Esophagus (tissue), 2 donors: ENCODE results near the gene SMPDL3A. TPM values are rescaled to one million over a fixed set of nuclear protein-coding genes. Genes with fewer than 3 reads are reported as not detected.

Experiments
- H3K27ac ChIP-seq, 2 donors: one replicate each; pipeline ENCODE4 v1.5.1; 2013; ENCODE audit warnings: low read depth in 2 of 2, mild to moderate bottlenecking in 2 of 2, inconsistent platforms in 1 of 2, low read length in 1 of 2, moderate library complexity in 1 of 2
- H3K27me3 ChIP-seq, 2 donors: one replicate each; pipeline ENCODE4 v1.6.1; 2013; ENCODE audit warnings: low read length in 2 of 2, control low read depth in 1 of 2, mild to moderate bottlenecking in 1 of 2; ENCODE audit not compliant: insufficient read depth in 2 of 2, control insufficient read depth in 1 of 2
- H3K36me3 ChIP-seq, 2 donors: one replicate each; pipeline ENCODE4 v1.6.1; 2013; ENCODE audit warnings: low read length in 1 of 2; ENCODE audit not compliant: control insufficient read depth in 2 of 2, insufficient read depth in 2 of 2
- H3K4me1 ChIP-seq, 2 donors: one replicate each; pipeline ENCODE4 v1.6.1; 2013; ENCODE audit warnings: low read length in 1 of 2; ENCODE audit not compliant: control insufficient read depth in 2 of 2, insufficient read depth in 2 of 2
- H3K4me3 ChIP-seq, 2 donors: one replicate each; pipeline ENCODE4 v1.5.1; 2013; ENCODE audit warnings: low read length in 2 of 2, mild to moderate bottlenecking in 2 of 2, low read depth in 1 of 2, moderate library complexity in 1 of 2
- H3K9me3 ChIP-seq, 2 donors: one replicate each; pipeline ENCODE4 v1.6.1; 2013; ENCODE audit warnings: mild to moderate bottlenecking in 2 of 2, low read depth in 1 of 2, low read length in 1 of 2, moderate library complexity in 1 of 2; ENCODE audit not compliant: control insufficient read depth in 2 of 2, insufficient read depth in 1 of 2
- WGBS, 2 donors: extraction: QIAGEN DNeasy Blood & Tissue Kit; methylation state at CpG; one replicate each; pipeline ENCODE4 v1.1.7; 2013; 5-methylcytosine and 5-hydroxymethylcytosine counted together
- polyA plus RNA-seq, 2 donors: library from polyadenylated mRNA; stranded (reverse); fragments of 200-250 nt; gene quantifications; one replicate each; pipeline ENCODE4 v1.2.3, GENCODE V29; 2013
- donor health status: healthy with polysubstance abuse.
- donor health status: Bipolar disorder and iron deficiency.

The SMPDL3A gene
- polyA plus RNA-seq, 2 donors, result 4.9 to 7.2 TPM

DNA sequence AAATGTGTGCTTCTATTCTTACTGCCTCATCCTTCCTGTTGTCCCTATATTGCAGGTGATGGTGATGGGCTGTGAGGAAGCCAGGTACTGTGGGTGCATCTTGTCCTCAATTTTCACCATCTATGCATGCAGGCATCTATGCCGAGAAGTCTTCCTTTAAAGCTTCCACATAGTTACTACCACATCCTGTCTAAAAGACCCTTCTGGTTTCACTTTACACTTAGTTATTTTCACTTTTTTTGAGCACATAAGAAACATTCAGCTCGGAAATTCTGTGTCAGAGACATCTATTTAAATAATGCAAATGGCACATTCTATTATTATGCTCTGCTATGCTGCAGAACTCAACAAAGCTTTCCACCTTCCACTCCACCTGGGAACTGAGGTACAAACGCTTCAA, 37.7 kb upstream of the SMPDL3A start:
- no peaks in the 10 kb centered on the region for H3K4me1 ChIP-seq
- no peaks in the 10 kb centered on the region for H3K9me3 ChIP-seq
- H3K27me3 ChIP-seq, result no peaks in the 10 kb centered on the region
- 67 to 70% methylated on average over 3 of the region's 3 CpGs for WGBS, 2 donors
- H3K27ac ChIP-seq, result no peak overlapping the region
- H3K4me3 ChIP-seq, result no peak overlapping the region
- no peaks in the 10 kb centered on the region for H3K36me3 ChIP-seq

DNA sequence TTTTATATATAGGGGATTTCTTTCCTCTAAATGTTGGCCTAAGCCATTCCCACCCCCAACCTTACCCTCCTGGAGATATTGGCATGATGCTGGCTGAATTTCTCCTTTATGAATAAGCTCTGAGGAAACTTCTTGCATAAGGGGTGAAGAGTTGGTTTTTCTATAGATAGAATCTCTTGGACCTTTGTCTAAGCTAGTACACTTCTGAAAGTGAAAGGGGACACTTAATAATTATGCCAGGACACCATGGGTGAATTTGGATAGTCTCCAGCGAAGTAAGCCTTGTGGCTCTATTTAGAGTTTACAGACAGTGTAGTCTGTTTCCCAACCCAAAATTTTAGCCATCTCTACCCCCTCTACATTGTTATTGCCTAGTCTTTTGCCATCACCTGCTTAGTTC, 36.6 kb upstream of the SMPDL3A start:
- 49 to 76% methylated on average over 1 of the region's 1 CpG for WGBS, 2 donors
- H3K4me1 ChIP-seq, result no peaks in the 10 kb centered on the region
- H3K27ac ChIP-seq, result no peak overlapping the region

DNA sequence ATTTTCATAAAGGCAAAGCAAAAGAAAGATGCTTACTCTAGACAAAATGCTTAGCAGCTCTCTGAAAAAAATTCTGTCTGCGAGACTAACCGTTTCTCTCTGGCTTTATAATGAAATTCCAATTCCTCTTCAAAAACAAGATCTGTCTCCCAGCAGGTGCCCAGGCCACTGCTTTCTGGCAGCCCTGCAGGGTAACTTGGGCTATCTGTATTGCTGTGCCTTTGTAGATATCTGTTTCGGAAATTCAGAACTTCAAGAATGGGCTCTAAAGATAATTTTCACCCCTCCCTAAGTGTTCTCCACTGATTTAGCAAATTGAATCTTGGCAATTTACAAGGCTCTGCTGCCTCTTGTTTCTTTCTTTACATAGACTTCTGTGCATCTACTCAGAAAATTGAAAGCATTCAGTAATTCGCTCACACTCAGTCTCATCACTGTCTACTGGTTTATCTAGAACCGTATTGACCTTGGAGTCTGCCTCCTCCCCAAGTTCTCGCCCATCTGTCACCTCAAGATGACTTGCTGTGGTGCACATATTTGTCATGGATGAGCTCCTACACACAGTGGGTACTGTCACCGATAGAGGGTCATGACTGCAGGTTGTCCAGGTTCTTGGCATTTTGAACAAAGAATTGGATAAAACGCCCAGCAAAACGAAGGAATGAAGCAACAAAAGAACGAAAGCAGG, 35.9 kb upstream of the SMPDL3A start:
- 85 to 91% methylated on average over 10 of the region's 10 CpGs for WGBS, 2 donors
- H3K4me1 ChIP-seq, result no peaks in the 10 kb centered on the region
- no peaks in the 10 kb centered on the region for H3K27me3 ChIP-seq
- H3K36me3 ChIP-seq, result no peaks in the 10 kb centered on the region
- no peak overlapping the region for H3K27ac ChIP-seq
- H3K9me3 ChIP-seq, result no peaks in the 10 kb centered on the region
- H3K4me3 ChIP-seq, result no peak overlapping the region

More for the DNA sequence above, 36.6 kb upstream of the SMPDL3A start:
- no peak overlapping the region for H3K4me3 ChIP-seq
- H3K9me3 ChIP-seq, result no peaks in the 10 kb centered on the region
- H3K36me3 ChIP-seq, result no peaks in the 10 kb centered on the region
- no peaks in the 10 kb centered on the region for H3K27me3 ChIP-seq

DNA sequence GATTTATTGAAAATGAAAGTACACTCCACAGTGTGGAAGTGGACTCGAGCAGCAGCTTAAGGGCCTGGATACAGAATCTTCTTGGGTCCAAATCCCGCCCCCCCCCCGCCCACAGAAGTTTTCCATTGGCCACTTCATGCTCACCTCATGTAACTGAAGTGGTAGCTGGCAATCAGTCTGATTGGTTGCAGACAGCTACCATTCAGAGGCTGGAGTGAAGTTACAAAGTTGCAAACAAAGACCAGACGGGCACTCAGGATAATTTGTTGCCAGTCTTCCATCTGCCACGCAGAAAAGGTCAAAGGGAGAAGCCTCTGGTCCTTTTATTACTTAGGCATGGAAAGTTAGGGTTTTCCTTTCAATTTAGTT, 35.4 kb upstream of the SMPDL3A start:
- no peaks in the 10 kb centered on the region for H3K27me3 ChIP-seq
- no peak overlapping the region for H3K27ac ChIP-seq
- 69 to 70% methylated on average over 5 of the region's 5 CpGs for WGBS, 2 donors
- H3K4me1 ChIP-seq, result no peaks in the 10 kb centered on the region
- no peaks in the 10 kb centered on the region for H3K36me3 ChIP-seq
- H3K4me3 ChIP-seq, result no peak overlapping the region
- H3K9me3 ChIP-seq, result no peaks in the 10 kb centered on the region

DNA sequence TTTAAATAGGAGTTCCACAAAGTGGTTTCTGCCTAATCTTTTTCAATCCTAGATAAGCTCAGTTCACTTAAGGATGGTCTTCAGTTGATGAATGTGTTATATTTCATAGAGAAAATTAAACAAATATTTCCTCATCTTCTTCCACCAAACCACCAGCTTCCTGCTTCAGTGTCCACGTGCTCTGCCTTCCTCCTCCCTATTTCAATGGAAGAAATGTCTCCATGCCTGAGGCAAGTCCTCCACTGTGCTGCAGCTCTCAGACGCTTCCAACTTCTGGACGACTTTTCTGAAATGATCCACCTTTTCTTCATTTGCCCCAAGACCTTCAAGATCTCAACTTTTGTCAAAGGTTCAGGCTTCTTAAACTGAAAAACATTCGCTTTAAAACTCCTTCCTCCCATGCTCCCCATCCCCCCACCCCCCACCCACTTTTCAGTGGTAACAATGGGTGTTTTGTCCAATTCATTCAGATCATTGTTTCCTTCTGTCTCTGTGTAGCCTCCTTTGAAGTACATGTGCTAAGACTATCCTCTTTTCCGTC, 34.8 kb upstream of the SMPDL3A start:
- WGBS, 2 donors, result 78 to 82% methylated on average over 5 of the region's 5 CpGs
- Histone ChIP-seq H3K27ac (no peak overlapping the region), H3K4me1 (no peaks in the 10 kb centered on the region), H3K9me3 (no peaks in the 10 kb centered on the region), H3K36me3 (no peaks in the 10 kb centered on the region), H3K27me3 (no peaks in the 10 kb centered on the region), H3K4me3 (no peak overlapping the region)

DNA sequence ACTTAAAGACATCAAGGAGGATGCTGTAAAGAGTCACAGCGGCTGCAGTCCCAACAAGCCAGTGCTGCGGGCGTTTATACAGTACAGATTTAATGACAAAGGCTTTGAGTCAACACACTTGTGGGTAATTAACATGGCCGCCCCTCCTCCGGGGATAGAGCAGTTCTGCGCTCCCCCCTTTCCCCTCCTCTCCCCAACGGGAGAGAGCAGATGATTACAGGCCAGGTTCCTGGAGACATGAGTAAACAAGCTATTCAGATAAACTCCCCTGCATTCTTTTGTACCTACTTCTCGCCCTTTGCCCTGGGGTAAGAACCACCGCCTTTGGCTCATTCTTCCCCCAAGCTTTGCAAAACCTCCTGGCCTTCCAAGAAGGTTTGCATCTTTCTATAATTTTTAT, 33.2 kb upstream of the SMPDL3A start:
- H3K9me3 ChIP-seq, result no peaks in the 10 kb centered on the region
- no peaks in the 10 kb centered on the region for H3K4me1 ChIP-seq
- no peak overlapping the region for H3K27ac ChIP-seq
- no peaks in the 10 kb centered on the region for H3K36me3 ChIP-seq
- 64 to 65% methylated on average over 9 of the region's 9 CpGs for WGBS, 2 donors
- H3K27me3 ChIP-seq, result no peaks in the 10 kb centered on the region
- H3K4me3 ChIP-seq, result no peak overlapping the region

DNA sequence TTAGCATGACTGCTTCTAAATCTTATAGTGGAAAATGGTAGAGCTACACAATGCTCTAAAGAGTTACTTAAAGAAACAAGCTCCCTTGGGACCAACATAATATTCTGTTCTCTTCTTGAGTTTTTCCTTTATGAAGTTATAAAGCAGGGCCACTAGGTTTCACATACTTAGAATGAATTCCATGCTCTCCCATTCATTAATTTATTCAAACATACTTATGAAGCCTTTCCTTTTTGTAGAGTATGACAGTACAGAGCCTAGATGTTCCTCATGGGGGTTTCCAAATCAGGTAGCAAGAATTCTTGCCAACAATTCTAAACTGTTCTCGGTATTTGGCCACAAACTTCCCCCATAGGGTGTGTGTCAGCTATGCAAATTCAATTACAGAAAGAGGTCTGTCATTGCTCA, 30.1 kb upstream of the SMPDL3A start:
- no peak overlapping the region for H3K27ac ChIP-seq
- H3K9me3 ChIP-seq, result no peaks in the 10 kb centered on the region
- whole genome bisulfite sequencing, 2 donors, result 20 to 56% methylated on average over 1 of the region's 1 CpG
- H3K27me3 ChIP-seq, result no peaks in the 10 kb centered on the region
- H3K4me1 ChIP-seq, result no peaks in the 10 kb centered on the region
- H3K36me3 ChIP-seq, result no peaks in the 10 kb centered on the region
- no peak overlapping the region for H3K4me3 ChIP-seq

DNA sequence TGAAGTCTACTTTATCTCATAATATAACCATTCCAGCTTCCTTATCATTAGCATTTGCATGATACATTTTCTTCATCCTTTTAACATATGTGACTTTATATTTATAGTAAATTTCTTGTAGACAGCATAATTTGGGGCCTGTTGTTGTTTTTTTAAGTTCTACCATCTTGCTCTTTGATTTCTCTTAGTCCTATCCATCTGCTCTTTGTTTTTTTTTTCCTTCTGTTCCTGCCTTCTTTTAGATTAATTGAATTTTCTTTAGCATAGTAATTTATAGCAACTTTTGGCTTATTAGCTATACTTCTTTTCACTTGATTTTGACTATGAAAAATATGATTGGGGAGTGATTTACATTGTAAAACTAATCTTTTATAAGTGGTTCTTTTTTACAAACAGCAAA, 28.7 kb upstream of the SMPDL3A start:
- Histone ChIP-seq H3K4me1 (no peaks in the 10 kb centered on the region), H3K9me3 (no peaks in the 10 kb centered on the region), H3K4me3 (no peak overlapping the region), H3K27me3 (no peaks in the 10 kb centered on the region), H3K27ac (no peak overlapping the region), H3K36me3 (no peaks in the 10 kb centered on the region)

DNA sequence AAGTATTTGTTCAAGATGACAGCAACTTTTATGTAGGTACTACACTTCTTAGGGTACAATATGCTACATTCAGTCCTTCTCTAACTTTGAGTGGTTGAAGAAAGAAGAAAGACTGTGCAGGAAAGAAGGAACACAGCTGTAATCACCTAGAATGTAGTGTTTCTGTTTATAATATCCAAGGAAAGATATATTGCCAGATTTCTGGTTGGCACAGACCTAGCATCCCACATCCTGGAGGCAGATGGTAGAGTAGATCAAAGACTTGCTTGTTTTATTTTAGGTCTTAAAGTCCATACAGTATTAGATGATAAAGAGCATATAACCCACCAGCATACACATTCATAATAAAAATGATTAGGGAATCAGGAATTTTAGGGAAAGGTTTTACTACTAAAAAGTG, 22.8 kb upstream of the SMPDL3A start:
- Histone ChIP-seq H3K4me1 (no peaks in the 10 kb centered on the region), H3K27me3 (no peaks in the 10 kb centered on the region), H3K4me3 (no peak overlapping the region), H3K27ac (no peak overlapping the region), H3K9me3 (no peaks in the 10 kb centered on the region), H3K36me3 (no peaks in the 10 kb centered on the region)

DNA sequence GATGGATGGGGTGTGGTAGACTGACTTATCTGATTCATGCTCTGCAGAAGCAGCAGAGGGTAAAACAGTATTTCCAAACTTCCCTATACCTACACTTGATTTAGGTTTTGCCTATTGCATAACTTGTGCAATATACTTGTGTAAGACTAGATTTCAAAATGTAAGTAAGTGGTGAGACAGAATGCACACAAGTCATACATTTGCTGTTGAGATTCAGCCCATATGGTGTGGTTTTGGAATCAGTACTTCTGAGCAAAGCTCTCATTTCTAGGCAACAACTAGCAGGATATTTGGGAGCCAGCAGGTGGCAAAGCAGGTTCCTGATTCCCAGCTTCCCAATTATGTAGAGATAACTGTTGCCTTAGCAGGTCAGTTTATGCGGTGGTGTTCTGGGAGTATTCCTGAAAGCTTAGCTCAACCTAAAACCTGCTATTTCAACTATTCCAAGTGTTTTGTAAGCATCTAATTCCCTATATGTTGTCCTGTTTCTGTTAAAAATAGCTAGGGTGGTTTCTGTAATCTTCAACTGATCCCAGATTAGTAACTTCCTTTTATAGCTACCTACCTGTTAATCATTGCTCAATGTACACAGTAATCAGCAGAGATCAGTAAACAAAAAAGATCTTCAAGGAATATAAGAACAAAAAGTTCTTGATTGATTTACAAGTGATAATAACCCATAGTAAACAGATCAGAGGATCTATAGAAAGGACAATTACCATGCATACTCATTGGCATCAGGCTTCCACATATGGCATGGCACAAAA, 18.0 kb upstream of the SMPDL3A start:
- Histone ChIP-seq H3K27me3 (no peaks in the 10 kb centered on the region), H3K9me3 (no peaks in the 10 kb centered on the region), H3K27ac (no peak overlapping the region), H3K36me3 (no peaks in the 10 kb centered on the region), H3K4me3 (no peak overlapping the region), H3K4me1 (no peaks in the 10 kb centered on the region)
- WGBS, 2 donors, result 26 to 43% methylated on average over 1 of the region's 1 CpG
